GM18498 (cell line): ENCODE measurements around the gene NUDT21.
"Not testable (repeated sequence)": the region's sequence is repeated elsewhere in the genome, so short reads cannot be mapped to it uniquely, and the experiment has no call there.

Experiments
- ATAC-seq: cut with Tn5 transposase; IDR thresholded peaks from one replicate; pipeline ENCODE4 v1.9.1; 2021; ENCODE audit warnings: mild to moderate bottlenecking, moderate library complexity; ENCODE audit not compliant: unreplicated experiment

Gene NUDT21

DNA sequence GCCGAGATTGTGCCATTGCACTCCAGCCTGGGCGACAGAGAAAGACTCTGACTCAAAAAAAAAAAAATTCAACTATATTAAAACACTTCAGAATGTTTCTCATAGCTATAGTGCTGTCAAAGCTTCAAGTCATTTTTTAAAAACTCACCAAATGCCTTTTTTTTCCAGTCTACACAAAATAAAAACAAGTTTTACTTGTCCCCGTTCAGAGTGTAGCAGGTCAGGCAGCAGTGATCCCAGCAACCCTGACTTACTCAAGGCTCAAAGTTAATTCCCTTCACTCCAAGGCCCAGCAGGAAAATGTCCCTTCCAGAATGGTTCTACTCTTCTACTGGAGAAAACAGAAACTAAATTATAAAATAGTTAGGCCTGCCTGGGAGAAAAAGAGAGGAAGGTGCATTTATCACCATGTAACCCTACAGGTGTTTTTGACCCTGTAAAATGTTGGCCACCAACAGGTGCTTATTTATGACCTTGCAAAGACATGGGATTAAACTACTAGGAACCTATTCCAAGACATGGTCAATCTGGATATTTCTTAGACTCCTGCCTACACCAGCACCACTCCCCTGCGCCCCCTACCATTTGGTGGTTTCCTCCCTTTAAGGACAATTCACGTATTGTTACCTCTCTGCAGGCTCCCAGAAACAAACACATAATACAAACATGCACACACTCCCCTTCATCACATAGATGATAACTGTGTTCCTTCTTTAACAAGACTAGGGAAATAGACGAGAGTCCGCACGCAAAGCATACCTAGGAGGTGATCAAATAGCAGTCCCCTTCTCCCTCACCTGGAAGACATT lies 31.2 kb downstream of the NUDT21 start:
- ATAC-seq = no peak

DNA sequence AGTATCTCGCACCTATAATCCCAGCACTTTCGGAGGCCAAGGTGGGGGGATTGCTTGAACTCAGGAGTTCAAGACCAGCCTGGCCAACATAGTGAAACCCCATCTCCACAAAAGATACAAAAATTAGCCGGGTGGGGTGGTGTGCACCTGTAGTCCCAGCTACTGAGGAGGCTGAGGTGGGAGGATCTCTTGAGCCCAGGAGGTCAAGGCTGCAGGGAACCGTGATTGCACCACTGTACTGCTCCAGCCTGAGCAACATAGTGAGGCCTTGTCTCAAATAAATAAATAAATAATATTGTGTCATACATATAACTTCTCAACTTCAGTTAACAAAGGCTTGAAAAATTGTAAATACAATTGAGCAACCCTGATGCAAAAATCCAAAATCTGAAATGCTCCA lies 34.0 kb downstream of the NUDT21 start:
- ATAC-seq = no peak

DNA sequence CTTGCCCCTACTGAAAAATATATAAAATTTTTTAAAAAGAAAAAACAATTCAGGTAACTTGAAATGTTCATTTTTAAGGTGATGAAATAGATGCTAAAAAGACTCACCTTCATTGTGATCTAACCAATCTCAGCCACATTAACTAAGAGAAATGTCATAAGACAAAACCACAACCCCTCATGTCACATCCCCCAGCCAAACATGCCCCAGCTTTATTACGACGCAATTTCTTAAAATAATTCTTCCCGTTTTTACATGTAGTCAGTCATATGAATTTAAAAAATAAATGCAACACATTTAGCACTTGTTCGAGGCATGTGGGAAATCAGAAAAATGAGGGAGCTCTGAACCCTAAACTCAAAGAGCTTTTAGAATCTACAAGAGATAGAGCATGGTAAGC lies 35.3 kb downstream of the NUDT21 start:
- ATAC-seq = no peak

DNA sequence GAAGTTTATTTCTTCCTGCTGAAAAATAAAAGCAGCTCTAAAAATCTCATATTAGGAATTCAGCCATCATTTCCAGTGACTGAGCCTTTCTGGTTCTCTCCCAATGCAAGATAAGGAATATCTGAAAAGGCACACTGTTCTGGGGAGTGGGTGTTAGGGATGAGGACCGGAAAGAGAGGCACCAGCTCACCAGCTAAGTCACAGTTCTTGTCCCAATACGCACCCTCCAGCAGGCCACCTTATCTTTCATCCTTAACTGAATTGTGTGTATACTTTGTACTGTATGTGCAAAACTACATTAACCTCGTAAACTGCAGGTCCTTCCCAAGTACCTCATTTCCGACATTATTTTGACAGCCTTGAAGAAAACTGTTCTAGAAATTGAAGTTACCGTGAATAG lies 36.8 kb downstream of the NUDT21 start:
- no peak for ATAC-seq

DNA sequence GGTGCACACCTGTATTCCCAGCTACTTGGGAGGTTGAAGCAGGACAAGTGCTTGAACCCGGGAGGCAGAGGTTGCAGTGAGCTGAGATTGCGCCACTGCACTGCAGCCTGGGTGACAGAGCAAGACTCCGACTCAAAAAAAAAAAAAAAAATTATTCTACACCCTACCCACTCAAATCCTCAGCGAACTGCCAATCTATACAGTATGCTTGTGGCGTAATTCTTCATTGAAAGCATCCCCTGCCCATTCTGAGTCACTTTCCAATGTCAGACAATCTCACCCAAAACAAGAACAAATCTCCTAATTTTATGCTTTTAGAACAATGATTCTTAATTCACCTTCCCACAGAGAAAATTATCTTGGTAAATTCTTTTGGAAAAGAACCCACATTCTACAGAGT lies 37.8 kb downstream of the NUDT21 start:
- ATAC-seq = no peak

DNA sequence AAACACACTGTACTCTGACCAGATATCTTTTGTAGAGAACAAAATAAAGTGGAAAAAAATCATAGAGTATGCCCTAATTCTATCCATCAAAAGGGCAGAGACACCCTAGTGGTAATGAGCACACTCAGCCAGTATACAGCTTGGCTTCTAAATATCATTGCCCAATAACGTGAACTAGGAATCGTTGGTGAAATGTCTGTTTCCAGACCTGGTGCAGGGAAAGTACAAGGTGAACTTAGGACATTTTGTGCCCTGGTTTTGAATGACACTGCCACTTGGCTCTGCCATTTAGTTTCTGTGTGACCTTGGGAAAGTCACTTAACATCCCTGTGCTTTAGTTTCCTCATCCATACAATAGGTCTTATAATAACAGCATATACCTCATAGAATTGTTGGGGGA lies 39.5 kb downstream of the NUDT21 start:
- ATAC-seq = no peak

DNA sequence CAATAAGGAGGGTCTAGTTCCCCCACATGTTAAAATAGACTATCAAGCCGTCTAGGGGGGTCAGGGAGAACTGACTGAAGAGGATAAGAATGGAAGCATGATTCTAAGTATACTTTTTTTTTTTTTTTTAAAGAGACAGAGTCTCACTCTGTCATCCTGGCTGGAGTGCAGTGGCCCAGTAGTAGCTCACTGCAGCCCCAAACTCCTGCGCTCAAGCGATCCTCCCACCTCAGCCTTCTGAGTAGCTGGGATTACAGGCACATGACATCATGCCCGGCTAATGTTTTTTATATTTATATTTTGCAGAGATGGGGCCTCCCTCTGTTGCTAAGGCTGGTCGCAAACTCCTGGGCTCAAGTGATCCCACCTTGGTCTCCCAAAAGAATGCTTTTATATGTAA lies 40.0 kb downstream of the NUDT21 start:
- ATAC-seq = no peak

DNA sequence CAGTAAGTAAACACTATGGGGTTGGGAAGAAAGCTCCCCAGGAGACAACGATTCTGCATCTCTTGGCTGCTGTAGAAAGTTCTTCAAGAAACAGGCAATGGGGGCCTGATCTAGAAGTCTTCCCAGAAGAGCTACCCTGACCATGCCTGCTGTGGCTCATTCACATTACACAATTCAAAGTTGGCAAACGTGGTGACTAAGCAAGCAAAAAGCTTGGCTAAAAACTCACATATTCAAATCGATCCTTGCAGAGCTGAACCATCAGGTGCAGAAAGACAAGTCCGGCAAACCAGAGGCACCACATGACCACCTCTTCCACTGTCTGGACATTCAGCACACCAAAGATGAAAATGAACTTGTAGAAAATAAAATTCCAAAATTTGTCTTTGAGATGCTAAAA lies 41.9 kb downstream of the NUDT21 start:
- ATAC-seq = no peak

DNA sequence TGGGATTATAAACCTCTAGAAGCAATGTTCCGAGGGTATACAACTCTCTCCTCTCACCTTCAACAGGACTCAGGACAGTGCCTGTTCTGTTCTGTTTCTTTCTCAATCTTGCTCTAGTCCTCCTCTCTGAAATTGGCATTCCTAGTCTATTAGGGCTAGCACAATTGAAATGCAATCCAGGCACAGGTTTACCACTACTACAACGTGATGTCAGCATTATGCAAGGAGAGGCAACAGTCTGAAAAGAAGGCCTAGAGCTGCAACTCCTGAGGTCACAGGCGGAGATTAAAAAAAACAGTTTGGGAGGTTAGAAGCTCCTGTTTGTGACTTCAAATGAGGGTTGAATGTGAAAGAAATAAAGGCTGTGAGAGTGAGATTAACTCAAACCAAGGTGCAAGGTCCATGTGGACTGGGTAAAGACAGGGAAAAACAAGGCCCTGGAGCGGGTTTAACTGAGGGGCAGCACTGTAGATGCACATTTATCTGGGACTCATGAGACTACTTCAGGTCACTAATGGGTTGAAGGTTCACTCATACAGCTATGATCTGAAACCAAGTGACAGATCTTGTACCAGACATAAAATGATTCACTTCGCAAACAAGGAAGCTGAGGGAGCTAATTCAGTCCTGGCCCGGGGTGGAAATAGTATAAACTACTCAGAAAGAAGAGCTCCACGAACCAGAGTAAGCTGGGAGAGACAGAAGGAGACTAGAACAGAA lies 42.6 kb downstream of the NUDT21 start:
- ATAC-seq = no peak

DNA sequence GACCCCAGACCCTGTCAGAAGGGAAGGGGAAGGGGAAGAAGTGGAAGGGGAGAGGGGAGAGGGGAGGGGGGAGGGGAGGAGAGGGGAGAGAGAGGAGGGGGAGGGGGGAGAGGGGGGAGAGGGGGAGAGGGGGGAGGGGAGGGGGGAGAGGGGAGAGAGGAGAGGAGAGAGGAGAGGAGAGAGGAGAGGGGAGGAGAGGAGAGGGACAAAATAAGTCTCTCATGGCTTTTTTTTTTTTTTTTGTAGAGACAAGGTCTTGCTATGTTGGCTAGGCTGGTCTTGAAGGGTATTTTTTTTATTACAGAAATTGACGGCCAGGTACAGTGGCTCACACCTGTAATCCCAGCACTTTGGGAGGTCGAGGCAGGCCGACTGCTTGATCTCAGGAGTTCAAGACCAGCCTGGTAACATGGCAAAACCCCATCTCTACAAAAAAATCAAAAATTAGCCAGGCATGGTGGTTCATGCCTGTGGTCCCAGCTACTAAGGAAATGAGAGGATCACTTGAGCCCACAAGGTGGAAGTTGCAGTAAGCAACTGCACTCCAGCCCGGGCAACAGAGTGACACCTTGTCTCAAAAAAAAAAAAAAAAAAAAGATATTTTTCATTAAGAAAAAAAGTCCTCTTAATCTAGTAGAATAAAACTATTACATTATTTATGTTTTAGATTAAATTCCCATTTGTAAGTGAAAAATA lies 45.0 kb downstream of the NUDT21 start:
- ATAC-seq = no peak

DNA sequence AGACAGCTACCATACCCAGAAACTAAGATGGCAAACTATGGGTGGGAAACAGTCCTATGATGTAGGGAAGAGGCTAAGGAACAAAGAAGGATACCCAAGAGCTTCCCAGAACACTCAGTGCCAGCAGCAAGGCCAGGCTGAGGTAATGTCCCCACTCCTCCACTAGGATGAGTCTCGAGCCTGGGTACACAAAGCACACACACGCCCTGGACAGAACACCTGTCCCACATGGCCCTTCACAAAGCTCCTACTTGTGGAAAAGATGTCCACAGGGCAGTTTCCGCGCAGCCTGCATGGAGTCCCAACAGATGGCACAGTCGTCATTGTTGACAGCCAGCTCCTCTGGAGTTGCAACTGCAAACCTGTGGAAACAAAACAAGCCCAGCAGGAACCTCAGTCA lies 49.6 kb downstream of the NUDT21 start:
- no peak for ATAC-seq

DNA sequence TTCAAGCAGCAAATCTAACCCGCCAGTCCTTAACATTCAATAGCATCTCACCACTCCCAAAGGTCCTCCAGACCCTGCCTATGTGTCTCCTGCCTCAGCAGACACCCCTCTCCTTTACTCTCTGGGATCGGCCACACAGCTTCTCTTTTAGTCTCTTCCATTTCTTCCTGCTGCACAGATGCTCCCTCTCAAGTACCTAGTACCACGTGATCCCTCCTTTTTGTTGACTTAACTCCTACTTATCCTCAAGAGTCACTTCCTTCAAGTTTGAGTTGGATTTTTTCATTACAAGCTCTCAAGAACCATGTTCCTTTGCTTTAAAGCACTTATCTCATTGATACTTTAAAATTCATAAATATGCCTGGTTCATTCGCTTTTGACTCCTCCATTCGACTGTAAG lies 50.7 kb downstream of the NUDT21 start:
- ATAC-seq = no peak

DNA sequence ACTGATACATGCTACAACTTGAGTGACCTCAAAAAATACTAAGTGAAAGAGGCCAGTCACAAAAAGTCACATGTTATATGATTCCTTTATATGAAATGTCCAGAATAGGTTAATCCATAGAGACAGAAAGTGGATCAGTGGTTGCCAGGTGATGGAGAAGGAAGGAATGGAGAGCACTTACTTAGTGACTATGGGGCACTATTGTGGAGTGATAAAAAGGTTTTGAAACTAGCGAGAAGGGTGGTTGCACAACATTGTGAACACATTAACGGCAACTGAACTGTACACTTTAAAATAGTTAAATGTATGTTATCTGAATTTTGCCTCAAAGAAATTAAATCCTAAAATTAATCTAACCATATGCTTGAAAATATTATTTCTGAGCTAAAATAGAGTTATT lies 51.6 kb downstream of the NUDT21 start:
- no peak for ATAC-seq

DNA sequence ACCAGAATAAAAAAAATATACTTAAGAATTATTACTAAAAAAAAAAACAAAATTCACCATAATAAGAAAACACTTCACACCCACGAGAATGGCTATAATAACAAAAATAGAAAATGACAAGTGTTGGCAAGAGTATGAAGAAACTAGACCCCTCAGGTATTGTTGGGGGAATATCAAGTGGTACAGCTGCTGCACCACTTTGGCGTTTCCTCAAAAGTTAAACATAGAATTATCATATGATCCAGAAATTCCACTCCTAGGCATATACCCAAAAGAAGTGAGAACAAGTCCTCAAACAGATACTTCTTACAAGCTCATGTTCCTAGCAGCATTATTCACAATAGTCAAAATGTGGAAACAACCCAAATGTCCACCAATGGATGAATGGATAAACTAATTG lies 52.1 kb downstream of the NUDT21 start:
- no peak for ATAC-seq

DNA sequence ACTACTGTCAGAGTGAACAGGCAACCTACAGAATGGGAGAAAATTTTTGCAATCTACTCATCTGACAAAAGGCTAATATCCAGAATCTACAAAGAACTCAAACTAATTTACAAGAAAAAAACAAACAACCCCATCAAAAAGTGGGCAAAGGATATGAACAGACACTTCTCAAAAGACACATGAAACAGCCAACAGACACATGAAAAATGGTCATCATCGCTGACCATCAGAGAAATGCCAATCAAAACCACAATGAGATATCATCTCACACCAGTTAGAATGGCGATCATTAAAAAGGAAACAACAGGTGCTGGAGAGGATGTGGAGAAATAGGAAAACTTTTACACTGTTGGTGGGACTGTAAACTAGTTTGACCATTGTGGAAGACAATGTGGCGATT lies 54.4 kb downstream of the NUDT21 start:
- ATAC-seq = not testable (repeated sequence)

DNA sequence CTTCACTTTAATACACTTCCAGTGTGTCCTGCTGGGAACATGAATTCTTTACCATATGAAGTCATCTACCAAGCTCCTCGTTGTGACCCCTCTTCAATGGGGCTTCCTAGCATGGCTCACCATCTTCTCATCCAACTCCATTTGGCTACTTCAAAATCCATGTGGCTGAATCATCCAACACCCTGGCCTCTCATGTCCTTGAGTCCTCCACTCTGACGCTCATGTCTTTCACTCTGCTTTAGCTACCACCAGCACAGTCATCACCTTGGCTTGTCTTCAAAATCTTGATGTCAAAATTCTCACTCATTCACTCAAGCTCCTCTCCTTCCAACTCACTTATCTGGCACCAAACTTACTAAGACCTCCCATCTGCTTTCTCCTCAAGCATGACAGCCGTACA lies 61.6 kb downstream of the NUDT21 start:
- no peak for ATAC-seq

DNA sequence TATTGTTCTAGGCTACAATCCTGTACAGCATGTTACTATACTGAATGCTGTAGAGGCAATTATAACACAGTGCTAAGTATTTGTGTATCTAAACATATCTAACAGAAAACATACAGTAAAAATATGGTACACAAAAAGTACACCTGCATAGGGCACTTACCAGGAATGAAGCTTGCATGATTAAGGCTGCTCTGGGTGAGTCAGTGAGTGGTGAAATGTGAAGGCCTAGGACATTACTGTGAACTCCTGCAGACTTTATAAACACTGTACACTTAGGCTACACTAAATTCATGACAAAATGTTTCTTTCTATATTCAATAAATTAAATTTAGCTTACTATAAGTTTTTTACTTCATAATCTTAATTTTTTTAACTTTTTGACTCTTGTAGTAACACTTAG lies 62.9 kb downstream of the NUDT21 start:
- no peak for ATAC-seq

DNA sequence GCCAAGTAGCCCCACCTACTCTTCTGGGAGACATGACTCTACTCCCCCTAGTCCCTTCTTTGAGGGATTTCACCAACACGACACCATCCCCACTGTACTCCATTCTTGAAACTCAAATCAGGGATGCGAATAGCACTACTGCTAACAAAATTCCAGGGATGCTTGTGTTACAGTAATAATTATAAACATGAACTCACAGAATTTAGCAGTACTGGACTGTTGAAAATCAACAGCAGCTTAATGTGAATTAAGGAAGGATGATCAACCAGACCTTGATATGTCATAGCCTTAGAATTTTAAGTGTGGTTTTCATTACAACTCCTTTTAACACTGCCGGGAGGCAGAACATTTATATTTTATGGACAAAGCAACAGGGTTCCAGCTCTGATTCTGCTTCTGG lies 63.7 kb downstream of the NUDT21 start:
- no peak for ATAC-seq

DNA sequence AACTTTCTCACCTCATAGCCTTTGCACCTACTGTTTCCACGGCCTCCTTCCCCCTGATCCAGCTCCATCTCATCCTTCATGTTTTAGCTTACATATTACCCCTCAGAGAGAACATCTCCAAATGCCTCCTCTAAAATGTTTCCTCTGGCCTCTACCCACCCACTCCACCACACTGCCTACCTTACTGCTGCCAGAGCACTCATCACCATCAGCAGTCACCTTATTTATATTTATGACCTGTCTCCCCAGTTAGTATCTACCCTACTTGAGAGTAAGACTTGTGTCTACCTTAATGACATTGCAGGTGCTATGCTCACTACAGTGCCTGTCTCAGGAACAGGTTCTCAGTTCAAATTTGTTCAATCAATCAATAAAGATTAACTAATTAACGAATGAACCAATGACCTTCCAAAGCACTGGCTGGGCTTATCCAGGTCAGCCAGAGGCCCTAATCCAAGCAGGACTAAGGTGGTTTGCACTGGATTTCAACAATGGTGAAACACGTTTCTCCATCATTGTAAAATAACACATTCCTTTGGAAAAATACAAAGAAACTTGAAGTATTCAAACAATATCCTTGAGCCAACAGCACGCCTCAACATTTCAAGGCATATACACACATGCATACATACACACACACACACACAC lies 66.9 kb downstream of the NUDT21 start:
- no peak for ATAC-seq

DNA sequence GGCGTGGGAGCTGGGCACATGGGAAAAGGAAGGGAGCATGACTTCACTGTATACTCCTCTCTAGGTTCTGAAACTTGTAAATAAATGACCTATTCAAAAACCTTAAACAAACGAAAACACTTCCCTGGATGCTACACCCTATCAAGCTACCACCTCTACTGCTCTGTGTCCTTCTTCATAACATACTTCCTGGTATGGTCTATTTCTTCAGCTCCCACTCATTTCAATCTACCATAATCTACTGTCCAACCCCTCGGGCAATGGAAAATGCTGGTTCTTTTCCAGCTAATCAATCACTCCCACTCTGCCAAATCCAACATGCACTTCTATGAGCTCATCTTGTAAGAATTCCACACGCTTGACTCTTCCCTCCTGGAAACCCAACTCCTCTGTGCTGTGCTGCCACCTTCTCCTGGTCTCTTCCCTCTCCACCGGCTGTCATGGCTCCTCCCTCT lies 68.2 kb downstream of the NUDT21 start:
- no peak for ATAC-seq

DNA sequence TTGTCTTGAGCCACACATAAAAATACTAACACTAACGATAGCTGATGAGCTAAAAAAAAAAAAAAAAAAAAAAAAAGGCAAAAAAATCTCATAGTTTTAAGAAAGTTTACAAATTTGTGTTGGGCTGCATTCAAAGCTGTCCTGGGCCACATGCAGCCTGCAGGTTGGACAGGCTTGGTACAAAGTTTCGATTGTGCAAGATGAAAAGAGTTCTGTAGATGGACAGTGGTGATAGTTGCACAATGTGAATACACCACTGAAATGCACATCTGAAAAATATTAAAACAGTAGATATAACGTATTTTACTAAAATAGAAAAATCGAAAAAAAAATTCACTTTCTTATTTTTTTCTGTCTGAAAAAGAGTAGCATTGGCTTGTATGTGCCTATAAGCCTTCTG lies 68.7 kb downstream of the NUDT21 start:
- no peak for ATAC-seq
